ENCODE results near the gene TMEM223. TPM values are rescaled to one million over a fixed set of nuclear protein-coding genes. Genes with fewer than 3 reads are reported as not detected.

The TMEM223 gene
- total and polyA plus RNA-seq, 9 of the 15 experiments (the other 6 are each of a cell fraction or from before 2014, with no cell fraction given): 5.9 to 34.5 (median 19.6) TPM

DNA sequence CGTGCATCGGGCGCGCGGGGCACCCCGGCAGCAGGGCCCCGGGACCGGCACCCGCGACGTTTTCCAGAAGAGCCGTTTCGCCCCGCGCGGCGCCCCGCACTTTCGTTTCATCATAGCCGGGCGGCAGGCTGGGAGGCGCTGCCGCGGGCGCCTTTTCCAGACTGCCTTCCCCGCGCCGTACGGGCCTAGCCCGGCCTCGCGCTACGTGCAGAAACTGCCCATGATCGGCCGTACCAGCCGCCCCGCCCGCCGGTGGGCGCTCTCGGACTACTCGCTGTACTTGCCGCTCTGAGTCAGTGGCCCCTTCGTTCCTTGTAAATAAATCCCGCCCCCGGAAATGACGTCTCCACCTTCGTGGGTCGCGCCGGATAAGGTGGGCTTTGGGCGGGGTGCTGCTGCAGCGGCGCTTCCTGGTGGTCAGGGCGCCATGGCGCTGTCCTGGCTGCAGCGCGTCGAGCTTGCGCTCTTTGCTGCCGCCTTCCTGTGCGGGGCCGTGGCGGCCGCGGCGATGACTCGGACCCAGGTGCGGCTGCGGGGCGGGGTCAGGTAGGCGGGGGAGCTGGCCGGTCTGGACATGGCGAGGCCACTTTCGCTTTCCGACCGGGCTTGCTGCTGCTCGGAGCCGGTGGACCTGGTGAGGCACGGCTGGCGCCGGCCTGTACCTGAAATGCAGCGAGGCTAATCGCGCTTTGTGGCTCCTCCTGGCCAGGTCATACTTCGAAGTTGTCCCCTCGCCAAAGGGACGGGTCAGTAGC lies 4.6 kb downstream of the TMEM223 start, which contains the start of gene TMEM179B (continued):
- TF ChIP-seq, protein P1, sequence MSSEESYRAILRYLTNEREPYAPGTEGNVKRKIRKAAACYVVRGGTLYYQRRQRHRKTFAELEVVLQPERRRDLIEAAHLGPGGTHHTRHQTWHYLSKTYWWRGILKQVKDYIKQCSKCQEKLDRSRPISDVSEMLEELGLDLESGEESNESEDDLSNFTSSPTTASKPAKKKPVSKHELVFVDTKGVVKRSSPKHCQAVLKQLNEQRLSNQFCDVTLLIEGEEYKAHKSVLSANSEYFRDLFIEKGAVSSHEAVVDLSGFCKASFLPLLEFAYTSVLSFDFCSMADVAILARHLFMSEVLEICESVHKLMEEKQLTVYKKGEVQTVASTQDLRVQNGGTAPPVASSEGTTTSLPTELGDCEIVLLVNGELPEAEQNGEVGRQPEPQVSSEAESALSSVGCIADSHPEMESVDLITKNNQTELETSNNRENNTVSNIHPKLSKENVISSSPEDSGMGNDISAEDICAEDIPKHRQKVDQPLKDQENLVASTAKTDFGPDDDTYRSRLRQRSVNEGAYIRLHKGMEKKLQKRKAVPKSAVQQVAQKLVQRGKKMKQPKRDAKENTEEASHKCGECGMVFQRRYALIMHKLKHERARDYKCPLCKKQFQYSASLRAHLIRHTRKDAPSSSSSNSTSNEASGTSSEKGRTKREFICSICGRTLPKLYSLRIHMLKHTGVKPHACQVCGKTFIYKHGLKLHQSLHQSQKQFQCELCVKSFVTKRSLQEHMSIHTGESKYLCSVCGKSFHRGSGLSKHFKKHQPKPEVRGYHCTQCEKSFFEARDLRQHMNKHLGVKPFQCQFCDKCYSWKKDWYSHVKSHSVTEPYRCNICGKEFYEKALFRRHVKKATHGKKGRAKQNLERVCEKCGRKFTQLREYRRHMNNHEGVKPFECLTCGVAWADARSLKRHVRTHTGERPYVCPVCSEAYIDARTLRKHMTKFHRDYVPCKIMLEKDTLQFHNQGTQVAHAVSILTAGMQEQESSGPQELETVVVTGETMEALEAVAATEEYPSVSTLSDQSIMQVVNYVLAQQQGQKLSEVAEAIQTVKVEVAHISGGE (CRISPR knock-in tag; IDR thresholded peaks at IDR 0.05): peak in 2 of 3 experiments; percentile 51 to 87; a peak in 3 of 6 replicates
- TF ChIP-seq TSC22D4 (tag; IDR thresholded peaks at IDR 0.05) (no peak), TEAD2 (tag; IDR thresholded peaks at IDR 0.05) (no peak), ZNF583 (CRISPR knock-in tag; IDR thresholded peaks at IDR 0.05) (0 out of 2 replicates have a peak, but pooled peaks have one; percentile 31), HNRNPUL1 (IDR thresholded peaks at IDR 0.05; ENCODE audit: low read length) (no peak), SFPQ (IDR thresholded peaks at IDR 0.05; ENCODE audit: low read depth, low read length) (no peak), KAT8 (IDR thresholded peaks at IDR 0.05; ENCODE audit: low read depth) (no peak), ZNF695 (CRISPR knock-in tag; IDR thresholded peaks at IDR 0.05) (peak; percentile 10; the same call in 1 of the 2 replicates), LEF1 (IDR thresholded peaks at IDR 0.05) (no peak)
- TF ChIP-seq, protein P2, sequence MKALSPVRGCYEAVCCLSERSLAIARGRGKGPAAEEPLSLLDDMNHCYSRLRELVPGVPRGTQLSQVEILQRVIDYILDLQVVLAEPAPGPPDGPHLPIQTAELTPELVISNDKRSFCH (CRISPR knock-in tag; IDR thresholded peaks at IDR 0.05): no peak
- TF ChIP-seq, protein P2 (tag; IDR thresholded peaks at IDR 0.05): 0 out of 2 replicates have a peak, but pooled peaks have one; percentile 52
- TF ChIP-seq, protein P3, sequence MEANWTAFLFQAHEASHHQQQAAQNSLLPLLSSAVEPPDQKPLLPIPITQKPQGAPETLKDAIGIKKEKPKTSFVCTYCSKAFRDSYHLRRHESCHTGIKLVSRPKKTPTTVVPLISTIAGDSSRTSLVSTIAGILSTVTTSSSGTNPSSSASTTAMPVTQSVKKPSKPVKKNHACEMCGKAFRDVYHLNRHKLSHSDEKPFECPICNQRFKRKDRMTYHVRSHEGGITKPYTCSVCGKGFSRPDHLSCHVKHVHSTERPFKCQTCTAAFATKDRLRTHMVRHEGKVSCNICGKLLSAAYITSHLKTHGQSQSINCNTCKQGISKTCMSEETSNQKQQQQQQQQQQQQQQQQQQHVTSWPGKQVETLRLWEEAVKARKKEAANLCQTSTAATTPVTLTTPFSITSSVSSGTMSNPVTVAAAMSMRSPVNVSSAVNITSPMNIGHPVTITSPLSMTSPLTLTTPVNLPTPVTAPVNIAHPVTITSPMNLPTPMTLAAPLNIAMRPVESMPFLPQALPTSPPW (CRISPR knock-in tag; IDR thresholded peaks at IDR 0.05): peak; percentile 80

Data from K562 (cell line).